ENCODE measurements around the gene DCC. TPM values are rescaled to one million over a fixed set of nuclear protein-coding genes. Genes with fewer than 3 reads are reported as not detected.

DCC gene
- total and polyA plus RNA-seq, 2 of the 8 experiments (the other 6 are each of a cell fraction or from before 2014, with no cell fraction given): 0.14 to 1.4 TPM

DNA sequence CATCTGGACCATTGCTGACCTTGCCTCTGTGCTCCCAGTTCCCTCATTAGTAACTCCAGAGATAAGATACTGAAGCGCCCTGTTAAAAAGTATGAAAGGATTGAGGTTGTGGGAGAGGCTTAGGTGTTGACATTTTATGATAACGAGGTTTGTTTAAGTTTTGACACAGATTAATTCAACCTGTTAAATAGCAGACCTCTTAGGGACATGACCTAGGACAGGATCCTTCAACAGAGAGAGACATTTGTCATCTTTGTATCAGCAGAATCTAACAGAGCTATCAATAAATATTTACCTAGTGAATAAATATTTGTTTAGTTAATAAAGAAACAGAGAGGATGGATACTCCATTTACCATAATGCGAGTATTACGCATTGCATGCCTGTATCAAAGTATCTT lies 99.5 kb downstream of the DCC start:
- H3K4me1 ChIP-seq (replicated peaks in 1 of 4; ENCODE audit: control insufficient read depth in 3 of 4, insufficient read depth in 4 of 4, low read length in 3 of 4): no peaks in the 10 kb centered on the region
- CTCF ChIA-PET (ENCODE audit: partially characterized antibody): interaction anchor here (0.6 to 1.2 kb wide), 2 partner anchors 10 to 145 kb away, joined by 3 read pairs; no protein-coding TSS in a partner anchor
- TF ChIP-seq KDM5A (IDR thresholded peaks at IDR 0.05; ENCODE audit: low read length): no peak
- no peak for TF ChIP-seq RBBP5 (IDR thresholded peaks at IDR 0.05; ENCODE audit: borderline replicate concordance, low read depth, low read length)
- TF ChIP-seq, protein P1, sequence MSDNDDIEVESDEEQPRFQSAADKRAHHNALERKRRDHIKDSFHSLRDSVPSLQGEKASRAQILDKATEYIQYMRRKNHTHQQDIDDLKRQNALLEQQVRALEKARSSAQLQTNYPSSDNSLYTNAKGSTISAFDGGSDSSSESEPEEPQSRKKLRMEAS (IDR thresholded peaks at IDR 0.05): no peak
- TF ChIP-seq, protein P2, sequence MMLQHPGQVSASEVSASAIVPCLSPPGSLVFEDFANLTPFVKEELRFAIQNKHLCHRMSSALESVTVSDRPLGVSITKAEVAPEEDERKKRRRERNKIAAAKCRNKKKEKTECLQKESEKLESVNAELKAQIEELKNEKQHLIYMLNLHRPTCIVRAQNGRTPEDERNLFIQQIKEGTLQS (IDR thresholded peaks at IDR 0.05; ENCODE audit: insufficient read depth, low read depth, low read length): no peak
- no peak for TF ChIP-seq EGR1 (IDR thresholded peaks at IDR 0.05; ENCODE audit: borderline replicate concordance, low read depth, low read length)
- TF ChIP-seq POLR2AphosphoS5 (IDR thresholded peaks at IDR 0.05; ENCODE audit: low read depth, low read length): no peak
- TF ChIP-seq KDM4A (IDR thresholded peaks at IDR 0.05; ENCODE audit: low read depth, low read length, severe bottlenecking): no peak
- TF ChIP-seq, protein P3, sequence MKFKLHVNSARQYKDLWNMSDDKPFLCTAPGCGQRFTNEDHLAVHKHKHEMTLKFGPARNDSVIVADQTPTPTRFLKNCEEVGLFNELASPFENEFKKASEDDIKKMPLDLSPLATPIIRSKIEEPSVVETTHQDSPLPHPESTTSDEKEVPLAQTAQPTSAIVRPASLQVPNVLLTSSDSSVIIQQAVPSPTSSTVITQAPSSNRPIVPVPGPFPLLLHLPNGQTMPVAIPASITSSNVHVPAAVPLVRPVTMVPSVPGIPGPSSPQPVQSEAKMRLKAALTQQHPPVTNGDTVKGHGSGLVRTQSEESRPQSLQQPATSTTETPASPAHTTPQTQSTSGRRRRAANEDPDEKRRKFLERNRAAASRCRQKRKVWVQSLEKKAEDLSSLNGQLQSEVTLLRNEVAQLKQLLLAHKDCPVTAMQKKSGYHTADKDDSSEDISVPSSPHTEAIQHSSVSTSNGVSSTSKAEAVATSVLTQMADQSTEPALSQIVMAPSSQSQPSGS (IDR thresholded peaks at IDR 0.05; ENCODE audit: low read length): no peak
- TF ChIP-seq SIN3A (conservative IDR thresholded peaks at IDR 0.05 in 1 of 2, IDR thresholded peaks at IDR 0.05 in 1 of 2; ENCODE audit: low read depth in 1 of 2, low read length in 2 of 2): no peak
- TF ChIP-seq SP1 (IDR thresholded peaks at IDR 0.05; ENCODE audit: low read depth, low read length): no peak
- TF ChIP-seq HDAC6 (IDR thresholded peaks at IDR 0.05; ENCODE audit: low read depth, low read length): no peak
- no peak for TF ChIP-seq SIRT6 (IDR thresholded peaks at IDR 0.05; ENCODE audit: low read length)

More for the DNA sequence above, 99.5 kb downstream of the DCC start:
- H3K27me3 ChIP-seq (replicated peaks in 1 of 4; ENCODE audit: control insufficient read depth in 3 of 4, extremely low read depth in 1 of 4, insufficient read depth in 3 of 4, low read length in 3 of 4): no peaks in the 10 kb centered on the region
- no peak overlapping the region for H2BK15ac ChIP-seq (ENCODE audit: low read length)
- no peak overlapping the region for H2BK5ac ChIP-seq (ENCODE audit: low read depth, low read length)
- no peaks in the 10 kb centered on the region for H3K9me3 ChIP-seq (ENCODE audit: insufficient read depth in 2 of 2, low read depth in 1 of 2, low read length in 1 of 2)
- no peaks in the 10 kb centered on the region for H3K36me3 ChIP-seq (ENCODE audit: control insufficient read depth in 2 of 4, insufficient read depth in 4 of 4, low read length in 3 of 4)
- H3K27ac ChIP-seq (ENCODE audit: low read depth, low read length): no peak overlapping the region
- no peaks in the 10 kb centered on the region; the same call in 1 of the 2 replicates for H3K79me1 ChIP-seq (ENCODE audit: low read depth, low read length)
- no peak overlapping the region for H3K18ac ChIP-seq (ENCODE audit: extremely low read depth, low read length)
- H3K23ac ChIP-seq (ENCODE audit: insufficient read length): no peak overlapping the region
- no peak for DNase-seq (ENCODE audit: low read depth in 1 of 2, low spot score in 2 of 2)
- no peak overlapping the region for H3K56ac ChIP-seq (replicated peaks; ENCODE audit: insufficient read length, low read depth, low read length)
- H2AK5ac ChIP-seq (ENCODE audit: low read depth, low read length): no peak overlapping the region
- no peak overlapping the region for H4K91ac ChIP-seq (replicated peaks; ENCODE audit: insufficient read length, low read length)
- POLR2A ChIA-PET (ENCODE audit: partially characterized antibody): no interaction called here
- H4K5ac ChIP-seq (ENCODE audit: insufficient read length, low read depth, low read length): no peak overlapping the region
- H3K14ac ChIP-seq (ENCODE audit: insufficient read length): no peak overlapping the region
- H3K9ac ChIP-seq (replicated peaks in 1 of 4; ENCODE audit: extremely low read depth in 1 of 4, low read depth in 3 of 4, low read length in 3 of 4): no peak overlapping the region
- no peak overlapping the region for H2BK120ac ChIP-seq (replicated peaks; ENCODE audit: low read depth, low read length)
- no peak for FAIRE-seq
- no peaks in the 10 kb centered on the region for H3K79me2 ChIP-seq (ENCODE audit: control insufficient read depth in 1 of 2, insufficient read depth in 2 of 2, low read length in 2 of 2)
- H3K4me3 ChIP-seq (ENCODE audit: extremely low read depth in 1 of 4, insufficient read depth in 2 of 4, low read depth in 3 of 4, low read length in 4 of 4): no peak overlapping the region
- H3K4me2 ChIP-seq (ENCODE audit: insufficient read depth in 1 of 2, low read depth in 2 of 2, low read length in 2 of 2): no peak overlapping the region
- H3K23me2 ChIP-seq (ENCODE audit: low read depth, low read length): no peaks in the 10 kb centered on the region
- peaks cover 0 to 1% of the 10 kb centered on the region in 2 experiments for H4K20me1 ChIP-seq (replicated peaks in 1 of 2; ENCODE audit: control insufficient read depth in 1 of 2, insufficient read depth in 2 of 2, low read length in 2 of 2)
- 97% methylated on average over 4 of the region's 4 CpGs; no CpG with 5 or more reads in 1 of the 2 experiments for WGBS, 2 experiments (ENCODE audit: extremely low coverage in 1 of 2, insufficient coverage in 1 of 2, insufficient read length in 1 of 2, insufficient replicate concordance in 2 of 2, low coverage in 1 of 2, low lambda C conversion rate in 2 of 2, missing lambda C conversion rate in 1 of 2)
- no peak overlapping the region for H2BK12ac ChIP-seq (ENCODE audit: low read depth, low read length)
- no peak overlapping the region for H4K8ac ChIP-seq (ENCODE audit: extremely low read depth, insufficient read depth, low read length)
- no peak overlapping the region for H2AFZ ChIP-seq (ENCODE audit: low read length)
- H3K4ac ChIP-seq (replicated peaks; ENCODE audit: insufficient read length, low read depth, low read length): no peak overlapping the region
- no peak overlapping the region for H2BK20ac ChIP-seq (ENCODE audit: low read length)

Data from H1 (cell line).